Hematopoietic multipotent progenitor cell (in vitro differentiated cells): ENCODE measurements around the gene LAMC2. TPM values are rescaled to one million over a fixed set of nuclear protein-coding genes. Genes with fewer than 3 reads are reported as not detected.

Experiments used
- DNase-seq, 3 donors: peaks; one replicate each; pipeline ENCODE4 v3.0.0-alpha.2; 2011 to 2015; ENCODE audit warnings: low read depth in 2 of 3, low spot score in 2 of 3
- total RNA-seq: library from RNA; depleted of rRNA; stranded (reverse); fragments of >200 nt; gene quantifications from one replicate; pipeline ENCODE4 v1.2.3, GENCODE V29; 2012

The LAMC2 gene
- total RNA-seq, 1 donor: under 0.01 TPM

- no peak for DNase-seq
Measured at GRCh38 chr1:183167676-183168075, 18.4 kb upstream of the LAMC2 start.

GRCh38 chr1:183168308-183168707 lies 17.8 kb upstream of the LAMC2 start:
- no peak for DNase-seq

DNA sequence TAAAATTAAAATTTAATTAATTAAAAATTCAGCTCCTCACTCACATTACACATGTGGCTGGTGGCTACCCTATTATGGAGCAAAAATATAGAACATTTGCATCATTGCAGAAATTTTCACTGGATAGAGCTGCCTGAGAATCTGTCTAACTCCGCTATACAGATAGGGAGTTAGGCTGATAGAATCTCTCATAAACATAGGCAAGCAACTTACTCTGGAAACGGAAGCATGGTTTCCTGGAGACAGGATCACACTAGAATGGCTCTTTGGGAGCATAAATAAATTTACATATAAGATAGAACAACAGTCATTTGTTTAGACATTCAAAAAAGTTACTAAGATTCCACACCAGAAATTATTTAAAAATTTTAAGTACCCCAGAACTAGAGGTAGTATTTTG lies 12.2 kb upstream of the LAMC2 start:
- DNase-seq: no peak

DNA sequence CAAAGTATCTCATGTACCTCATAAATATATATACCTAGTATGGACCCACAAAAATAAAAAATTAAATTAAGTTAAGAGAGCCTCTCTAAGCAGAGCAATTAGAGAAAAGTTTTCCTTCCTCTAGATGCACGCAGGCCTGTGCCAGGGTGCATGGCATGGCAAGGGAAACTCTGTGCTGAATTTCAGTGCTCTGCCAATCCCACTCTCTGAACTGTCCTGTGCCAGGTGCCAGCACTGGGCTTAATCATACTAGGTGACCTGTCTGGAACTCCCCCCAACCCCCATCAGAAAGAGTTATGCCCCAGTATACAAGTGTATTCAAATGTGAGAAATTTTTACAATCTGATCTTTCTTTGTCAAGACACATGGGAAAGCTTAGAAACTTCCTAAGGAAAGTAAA lies 10.4 kb upstream of the LAMC2 start:
- DNase-seq: no peak

DNA sequence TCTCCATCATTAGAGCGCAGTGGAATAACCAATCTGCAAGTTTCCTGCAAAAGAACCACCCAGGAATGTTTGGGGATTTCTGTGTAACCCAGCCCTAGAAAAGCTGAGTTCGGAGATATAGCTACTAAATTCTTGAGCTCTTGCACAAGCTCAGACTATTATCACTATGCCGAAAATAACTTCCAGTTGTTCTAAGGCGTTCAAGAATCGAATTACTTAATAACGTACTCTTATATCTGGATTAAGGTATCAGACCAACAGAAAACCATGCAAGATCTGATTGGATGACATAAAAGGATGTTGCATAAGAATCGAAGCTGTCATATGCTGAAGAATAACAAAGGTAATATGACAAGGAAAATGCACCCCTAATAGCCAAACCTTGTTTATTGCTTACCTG lies 7.5 kb upstream of the LAMC2 start:
- no peak for DNase-seq

DNA sequence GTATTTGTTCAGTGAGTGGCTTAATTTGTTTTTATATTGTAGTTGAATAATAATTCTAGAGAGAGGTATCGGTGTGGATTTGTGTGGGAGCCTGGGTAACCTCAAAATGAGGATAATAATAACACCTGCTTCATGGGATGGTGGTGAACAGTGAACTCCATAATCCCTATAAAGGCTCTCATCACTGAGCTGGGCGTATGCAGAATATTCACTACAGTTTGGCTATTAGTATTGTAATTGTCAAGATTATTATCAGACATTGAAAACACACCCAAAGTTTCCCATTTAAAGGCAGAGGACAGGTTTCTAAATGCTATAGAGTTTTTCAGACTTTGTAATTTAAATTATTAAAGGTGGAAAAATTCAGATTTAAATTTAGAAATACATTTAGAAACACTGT lies 7.0 kb upstream of the LAMC2 start:
- no peak for DNase-seq

DNA sequence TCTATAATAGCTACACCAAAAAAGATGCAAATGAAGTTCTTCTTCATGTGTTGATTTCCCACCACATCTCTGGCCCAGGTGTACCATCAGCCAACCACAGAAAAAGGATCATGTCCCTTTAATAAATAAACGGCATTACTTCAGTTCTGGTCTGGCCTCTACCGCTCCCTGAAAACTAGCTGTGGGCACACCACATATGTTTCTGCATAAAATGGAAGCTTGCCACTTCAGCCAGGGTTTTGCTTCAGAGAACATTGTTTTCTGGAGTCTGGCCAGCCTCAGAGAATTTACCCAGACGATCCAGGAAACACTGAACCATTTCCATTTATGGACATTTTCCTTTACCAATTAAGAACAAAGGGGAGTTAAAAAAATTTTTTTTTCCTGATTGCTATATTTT lies 5.8 kb upstream of the LAMC2 start:
- DNase-seq: peak in 1 of 3 donors; percentile 31

DNA sequence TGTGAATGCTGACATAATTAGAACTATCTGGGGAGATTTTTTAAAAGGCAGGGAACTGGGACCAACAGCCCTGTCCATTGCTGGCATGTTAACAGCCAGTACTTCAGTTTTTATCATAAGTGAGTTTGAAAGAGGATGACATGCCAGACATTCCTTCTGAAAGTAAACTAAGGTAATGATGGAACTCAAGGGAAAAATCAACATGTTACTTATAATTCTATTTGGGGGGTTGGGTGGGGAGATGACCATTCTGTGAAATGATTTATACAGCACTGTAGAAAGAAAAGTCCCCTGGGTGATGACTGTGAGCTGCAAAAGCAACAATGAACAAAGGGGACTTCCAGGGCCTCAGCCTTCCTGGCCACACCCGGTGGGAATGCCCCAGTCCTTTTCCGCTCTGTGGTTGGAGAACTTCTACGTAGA lies 5.4 kb upstream of the LAMC2 start:
- no peak for DNase-seq

- DNase-seq: no peak
Measured at GRCh38 chr1:183186841-183187240, 777 bp downstream of the LAMC2 start.

- no peak for DNase-seq
Measured at GRCh38 chr1:183188240-183188639, 2.2 kb downstream of the LAMC2 start.

DNA sequence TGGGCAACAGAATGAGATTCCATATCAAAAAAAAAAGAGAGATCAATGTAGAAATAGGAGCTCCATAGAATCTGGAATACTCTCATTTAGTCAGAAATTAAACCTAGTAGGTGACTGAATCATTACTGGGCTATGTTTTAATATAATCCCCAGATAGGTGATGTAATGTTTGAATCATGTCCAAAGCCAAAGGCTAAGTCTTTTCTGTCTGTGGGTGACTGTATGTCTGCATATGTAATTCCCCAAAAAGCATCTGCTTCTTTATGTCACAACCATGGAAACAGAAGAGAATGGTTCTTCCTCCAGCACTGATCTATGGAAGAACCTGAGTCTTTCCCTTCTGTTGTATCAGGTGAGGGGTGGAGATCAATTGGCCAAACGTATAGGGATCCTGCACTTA lies 5.8 kb downstream of the LAMC2 start:
- no peak for DNase-seq

GRCh38 chr1:183193963-183194525 lies 8.0 kb downstream of the LAMC2 start:
- DNase-seq: no peak

- peak in 1 of 3 donors; percentile 16 for DNase-seq
Measured at GRCh38 chr1:183194527-183195141, 8.6 kb downstream of the LAMC2 start.

GRCh38 chr1:183195142-183195574 lies 9.1 kb downstream of the LAMC2 start:
- no peak for DNase-seq

DNA sequence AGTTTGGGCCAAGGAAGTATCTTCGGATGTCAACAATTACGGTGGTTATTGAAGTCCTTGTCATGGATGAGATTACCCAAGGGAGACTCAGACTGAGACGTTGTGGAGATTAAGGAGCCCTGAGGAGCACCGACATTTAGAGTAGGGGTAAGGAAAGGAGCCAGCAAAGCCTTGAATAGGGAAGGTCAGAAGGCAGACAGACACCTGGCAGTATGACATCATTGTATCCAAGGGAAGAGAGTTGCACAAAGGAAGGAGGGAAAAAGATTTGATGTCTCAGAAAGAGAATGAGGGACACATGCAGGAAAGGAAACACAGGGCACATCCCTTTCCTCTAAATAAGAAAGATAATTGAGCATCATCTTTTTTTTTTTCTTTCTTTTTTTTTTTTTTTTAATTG lies 11.7 kb downstream of the LAMC2 start:
- DNase-seq: no peak

- DNase-seq: no peak
Measured at GRCh38 chr1:183198463-183198862, 12.4 kb downstream of the LAMC2 start.

DNA sequence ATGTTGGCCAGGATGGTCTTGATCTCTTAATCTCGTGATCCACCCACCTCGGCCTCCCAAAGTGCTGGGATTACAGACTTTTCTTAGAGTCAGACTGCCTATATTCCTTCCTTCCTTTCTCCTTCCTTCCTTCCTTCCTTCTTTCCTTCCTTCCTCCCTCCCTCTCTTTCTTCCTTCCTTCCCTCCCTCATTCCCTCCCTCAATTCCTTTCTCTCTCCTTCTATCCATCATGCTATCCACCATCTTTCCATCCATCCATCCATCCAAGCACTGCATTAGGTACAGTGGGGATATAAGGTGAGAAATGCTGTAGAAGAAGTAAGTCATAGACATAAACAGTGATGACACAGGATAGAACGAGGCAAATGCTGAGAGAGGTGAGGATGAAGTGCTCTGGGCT lies 13.2 kb downstream of the LAMC2 start:
- no peak for DNase-seq

DNA sequence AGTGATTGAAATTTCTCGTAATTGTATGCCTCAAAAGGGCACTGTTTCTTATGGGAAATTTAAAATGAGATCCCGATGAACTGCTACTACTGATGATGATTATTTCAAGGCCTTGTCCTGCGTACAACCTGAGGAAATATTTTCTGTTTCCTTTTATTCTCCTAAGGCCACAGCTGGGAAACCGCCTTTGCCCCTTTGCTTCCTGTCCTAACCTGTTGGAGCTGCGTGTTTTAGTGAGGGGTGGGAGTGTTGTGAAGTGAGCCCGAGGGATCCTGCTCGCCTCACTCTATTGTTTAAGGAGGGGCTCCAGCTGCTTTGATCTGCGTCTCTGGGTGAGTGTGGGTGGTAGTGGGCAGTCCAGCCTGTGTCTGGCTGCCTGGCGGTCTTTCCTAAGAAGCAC lies 14.4 kb downstream of the LAMC2 start:
- no peak for DNase-seq

GRCh38 chr1:183203094-183203493 lies 17.0 kb downstream of the LAMC2 start:
- no peak for DNase-seq

DNA sequence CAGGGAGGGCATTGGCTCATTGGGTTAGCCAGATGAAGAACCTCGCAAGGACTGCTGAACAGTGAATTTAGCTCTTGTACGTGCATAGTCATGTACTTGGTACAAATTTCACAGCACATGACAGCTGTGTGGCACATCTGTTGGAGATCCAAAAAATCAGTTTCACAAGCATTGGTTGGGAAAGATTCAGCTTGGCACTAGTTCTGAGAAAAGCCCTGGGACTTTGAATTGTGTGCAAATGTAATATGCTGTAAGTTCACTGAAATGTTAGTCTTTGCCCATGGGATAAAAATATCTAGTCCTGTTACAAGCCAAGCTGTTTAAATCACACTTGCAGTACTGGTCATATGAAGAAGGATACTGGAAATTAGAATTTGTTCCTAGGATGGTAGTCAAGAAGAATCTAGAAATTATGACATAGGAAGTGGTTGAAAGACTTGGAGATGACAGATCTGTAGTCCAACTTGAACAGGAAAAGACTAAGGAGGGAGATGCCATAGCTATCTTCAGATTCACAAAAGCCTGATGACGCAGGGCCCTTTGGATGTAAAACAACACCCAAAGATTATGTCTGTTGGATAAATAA lies 19.2 kb downstream of the LAMC2 start:
- DNase-seq: no peak

DNA sequence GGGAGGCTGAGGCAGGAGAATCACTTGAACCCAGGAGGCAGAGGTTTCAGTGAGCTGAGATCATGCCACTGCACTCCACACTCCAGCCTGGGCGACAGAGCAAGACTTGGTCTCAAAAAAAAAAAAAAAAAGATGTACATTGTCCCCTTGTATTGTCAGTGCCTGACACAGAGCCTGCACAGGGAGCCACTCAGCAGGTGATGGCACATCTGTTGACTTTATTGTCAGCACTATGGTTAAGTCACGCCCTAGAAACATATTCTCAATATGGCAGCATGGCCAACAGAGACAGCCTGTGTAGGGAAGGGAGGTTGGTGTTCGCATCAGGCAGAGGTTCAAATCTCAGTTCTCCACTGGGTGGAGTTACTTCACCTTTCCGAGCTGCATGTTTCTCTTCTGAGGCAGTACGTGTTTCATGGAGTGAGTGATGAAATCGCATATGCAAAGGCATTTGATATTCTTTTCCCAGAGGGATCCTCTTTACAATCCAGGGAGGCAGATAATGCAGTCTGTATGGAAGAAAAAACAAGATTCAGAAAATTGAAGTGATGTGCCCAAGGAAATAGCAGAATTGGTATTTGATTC lies 20.6 kb downstream of the LAMC2 start:
- DNase-seq: no peak

DNA sequence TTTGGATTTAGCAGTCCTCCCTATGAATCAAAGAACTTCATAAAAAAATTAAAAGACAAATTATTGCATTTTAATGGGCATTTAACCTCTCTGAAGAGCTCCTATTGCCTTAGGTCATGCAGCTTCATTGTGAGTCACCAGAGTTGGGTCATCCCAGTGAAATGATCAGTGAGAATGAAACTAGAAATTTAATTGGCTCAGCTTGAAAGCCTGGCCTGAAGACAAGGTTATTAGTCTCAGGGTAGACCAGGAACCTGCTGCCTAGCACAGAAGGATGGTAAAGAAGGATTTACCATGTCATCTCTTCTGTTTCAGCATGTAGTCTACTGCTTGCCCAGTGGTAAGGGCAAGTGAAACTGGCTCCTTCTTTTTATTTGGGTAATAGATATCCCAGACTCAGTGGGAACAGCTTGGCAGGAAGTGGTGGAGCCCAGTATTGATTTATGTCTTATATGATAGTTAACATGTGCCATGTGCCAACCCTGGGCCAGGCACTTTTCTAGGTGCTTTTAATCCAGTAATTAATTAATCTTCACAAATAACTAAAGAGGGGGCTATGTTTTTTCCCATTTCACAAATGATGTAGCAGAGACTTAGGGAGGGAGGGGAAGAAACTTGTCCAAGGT lies 23.6 kb downstream of the LAMC2 start:
- no peak for DNase-seq
